DND-41 (cell line): ENCODE results near the gene LRRC56.
A peak's percentile ranks its signal among the peaks of the same experiment; 100 is the strongest.

Experiments
- ATAC-seq: fragments of 200-7000 bp; cut with Tn5 transposase; 3 replicates; pipeline ENCODE4 v1.9.1; 2021; ENCODE audit warnings: low read depth; ENCODE audit not compliant: insufficient read depth
- DNase-seq: peaks from one replicate; pipeline ENCODE4 v3.0.0-alpha.2; 2020
- H2AFZ ChIP-seq: 2 replicates; pipeline ENCODE4 v1.6.0; 2012; ENCODE audit warnings: low read depth, low read length
- H3K27ac ChIP-seq: 2 replicates; pipeline ENCODE4 v1.5.1; 2012; ENCODE audit warnings: low read length, inconsistent platforms
- H3K27me3 ChIP-seq: fragments of 200-600 bp; sonication (generic); 2 replicates; pipeline ENCODE4 v1.6.0; 2012; ENCODE audit warnings: low read length, mild to moderate bottlenecking, inconsistent platforms; ENCODE audit not compliant: insufficient read depth, poor library complexity
- H3K36me3 ChIP-seq: 2 replicates; pipeline ENCODE4 v1.5.1; 2012; ENCODE audit warnings: low read length, inconsistent platforms; ENCODE audit not compliant: insufficient read depth
- H3K4me1 ChIP-seq: 2 replicates; pipeline ENCODE4 v1.5.1; 2012; ENCODE audit warnings: mild to moderate bottlenecking, low read length; ENCODE audit not compliant: insufficient read depth
- H3K4me2 ChIP-seq: 2 replicates; pipeline ENCODE4 v1.6.0; 2012; ENCODE audit warnings: mild to moderate bottlenecking, moderate library complexity, low read length, inconsistent platforms; ENCODE audit not compliant: insufficient read depth
- H3K4me3 ChIP-seq, 2 experiments: fragments of 200-600 bp in 1 of 2; shearing (Covaris generic) in 1 of 2; 2 replicates each; pipeline ENCODE4 v1.5.1; 2012 to 2016; ENCODE audit warnings: inconsistent platforms in 2 of 2, low read length in 2 of 2, mild to moderate bottlenecking in 2 of 2, low read depth in 1 of 2, moderate library complexity in 1 of 2
- H3K79me2 ChIP-seq: 2 replicates; pipeline ENCODE4 v1.6.0; 2012; ENCODE audit warnings: low read length, inconsistent platforms; ENCODE audit not compliant: insufficient read depth
- H3K9ac ChIP-seq: 2 replicates; pipeline ENCODE4 v1.6.0; 2012; ENCODE audit warnings: low read depth, mild to moderate bottlenecking, inconsistent platforms, low read length, moderate library complexity
- H3K9me3 ChIP-seq: 2 replicates; pipeline ENCODE4 v1.5.1; 2012; ENCODE audit warnings: low read length, moderate library complexity, mild to moderate bottlenecking, inconsistent platforms; ENCODE audit not compliant: insufficient read depth, severe bottlenecking
- H4K20me1 ChIP-seq: 2 replicates; pipeline ENCODE4 v1.6.0; 2012; ENCODE audit warnings: low read length; ENCODE audit not compliant: insufficient read depth
- EZH2 ChIP-seq: IDR thresholded peaks from 3 replicates; pipeline ENCODE4 v1.6.1; 2012; ENCODE audit warnings: borderline replicate concordance, low read depth, mild to moderate bottlenecking, moderate library complexity, low read length, inconsistent platforms; ENCODE audit not compliant: severe bottlenecking
- TF ChIP-seq, protein P1 (sequence below): IDR thresholded peaks from 2 replicates; pipeline ENCODE4 v1.5.1; 2012; ENCODE audit warnings: borderline replicate concordance, low read length, moderate library complexity, mild to moderate bottlenecking; ENCODE audit not compliant: poor library complexity, severe bottlenecking; ENCODE audit errors: extremely low read depth

The LRRC56 gene

DNA sequence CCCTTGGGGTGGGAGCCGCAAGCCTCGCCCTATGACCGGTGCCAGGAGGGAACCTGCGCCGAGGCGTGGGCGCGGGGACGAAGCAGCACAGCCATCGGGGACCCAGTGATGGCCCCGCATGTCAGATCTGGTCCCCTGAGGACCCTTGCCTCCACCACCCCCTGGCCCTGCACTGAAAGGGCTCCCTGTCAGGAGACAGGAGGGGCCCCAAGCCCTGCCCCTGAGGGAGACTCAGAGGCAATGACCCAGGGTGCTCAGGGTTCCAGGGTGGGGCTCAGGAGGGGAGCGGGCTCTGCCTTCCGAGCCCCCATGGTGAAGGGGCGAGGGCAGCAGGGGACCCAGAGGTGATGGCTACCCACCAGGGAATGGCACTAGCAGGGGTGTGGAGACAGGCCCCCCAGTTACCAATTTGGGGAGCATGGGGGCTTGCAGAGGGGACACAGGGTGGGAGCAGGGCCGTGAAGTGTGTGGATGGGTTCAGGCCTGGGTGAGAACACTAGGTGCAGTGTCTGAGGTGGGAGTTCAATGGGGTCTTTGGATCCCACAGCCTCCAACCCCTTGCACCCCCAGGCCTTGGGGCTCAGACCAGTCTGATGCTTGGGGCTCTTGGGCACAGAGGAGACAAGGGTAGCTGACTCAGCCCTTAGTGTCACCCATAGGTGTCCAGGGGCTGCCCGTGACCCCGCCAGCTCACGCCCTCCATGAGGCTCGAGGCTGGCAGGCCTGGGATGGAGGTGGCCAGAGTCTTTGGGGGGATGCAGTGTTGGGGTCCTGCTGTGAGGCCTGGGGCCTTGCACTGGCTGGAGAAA, 499 bp downstream of the LRRC56 start:
- H3K4me2 ChIP-seq, result peak overlapping the region; percentile 26; the same call in 1 of the 2 replicates

DNA sequence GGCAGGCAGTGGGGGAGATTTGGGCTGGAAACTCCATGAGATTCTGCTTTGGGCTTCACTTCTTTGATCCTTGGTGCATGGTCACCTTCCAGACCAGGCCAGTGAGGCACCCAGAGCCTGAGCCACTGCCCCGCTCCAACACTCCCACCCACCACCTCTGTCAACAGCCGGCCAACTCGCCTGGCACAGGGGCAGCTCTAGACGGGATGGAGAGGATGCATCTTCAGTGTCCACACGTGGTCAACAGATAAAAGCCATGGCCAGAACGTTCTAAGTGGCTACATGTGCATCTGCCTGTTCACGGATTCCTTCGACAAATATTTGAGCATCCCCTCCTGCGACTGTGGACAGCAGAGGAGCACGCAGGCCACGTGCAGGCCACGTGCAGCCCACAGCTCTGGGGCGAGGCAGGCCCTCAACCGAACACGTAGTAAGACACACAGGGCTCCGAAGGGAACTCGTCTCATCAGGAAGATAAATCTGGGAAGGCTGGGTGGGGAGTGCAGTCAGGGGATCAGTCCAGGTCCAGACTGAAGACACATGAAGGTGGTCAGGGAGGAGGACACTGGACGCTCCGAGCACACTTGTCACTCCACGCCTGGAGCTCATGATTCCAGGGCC, 1.2 kb downstream of the LRRC56 start:
- no peak overlapping the region for H3K4me2 ChIP-seq
- H2AFZ ChIP-seq, result no peak overlapping the region
- ATAC-seq (no peak), DNase-seq (no peak)
- H3K9me3 ChIP-seq, result no peaks in the 10 kb centered on the region
- H3K79me2 ChIP-seq, result peaks cover 15% of the 10 kb centered on the region
- no peak overlapping the region for H3K4me3 ChIP-seq
- no peak for TF ChIP-seq EZH2
- TF ChIP-seq, protein P1, sequence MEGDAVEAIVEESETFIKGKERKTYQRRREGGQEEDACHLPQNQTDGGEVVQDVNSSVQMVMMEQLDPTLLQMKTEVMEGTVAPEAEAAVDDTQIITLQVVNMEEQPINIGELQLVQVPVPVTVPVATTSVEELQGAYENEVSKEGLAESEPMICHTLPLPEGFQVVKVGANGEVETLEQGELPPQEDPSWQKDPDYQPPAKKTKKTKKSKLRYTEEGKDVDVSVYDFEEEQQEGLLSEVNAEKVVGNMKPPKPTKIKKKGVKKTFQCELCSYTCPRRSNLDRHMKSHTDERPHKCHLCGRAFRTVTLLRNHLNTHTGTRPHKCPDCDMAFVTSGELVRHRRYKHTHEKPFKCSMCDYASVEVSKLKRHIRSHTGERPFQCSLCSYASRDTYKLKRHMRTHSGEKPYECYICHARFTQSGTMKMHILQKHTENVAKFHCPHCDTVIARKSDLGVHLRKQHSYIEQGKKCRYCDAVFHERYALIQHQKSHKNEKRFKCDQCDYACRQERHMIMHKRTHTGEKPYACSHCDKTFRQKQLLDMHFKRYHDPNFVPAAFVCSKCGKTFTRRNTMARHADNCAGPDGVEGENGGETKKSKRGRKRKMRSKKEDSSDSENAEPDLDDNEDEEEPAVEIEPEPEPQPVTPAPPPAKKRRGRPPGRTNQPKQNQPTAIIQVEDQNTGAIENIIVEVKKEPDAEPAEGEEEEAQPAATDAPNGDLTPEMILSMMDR, result no peak
- no peak overlapping the region for H3K27ac ChIP-seq
- no peaks in the 10 kb centered on the region for H3K27me3 ChIP-seq
- H3K36me3 ChIP-seq, result peaks cover 9% of the 10 kb centered on the region
- H4K20me1 ChIP-seq, result peaks cover 14% of the 10 kb centered on the region
- H3K4me1 ChIP-seq, result peaks cover 35% of the 10 kb centered on the region
- no peak overlapping the region for H3K9ac ChIP-seq

More for the DNA sequence above, 499 bp downstream of the LRRC56 start:
- no peak overlapping the region for H3K9ac ChIP-seq
- no peaks in the 10 kb centered on the region for H3K9me3 ChIP-seq
- peaks cover 41% of the 10 kb centered on the region for H3K4me1 ChIP-seq
- H2AFZ ChIP-seq, result no peak overlapping the region
- ATAC-seq (no peak), DNase-seq (no peak)
- H3K36me3 ChIP-seq, result peaks cover 16% of the 10 kb centered on the region
- no peaks in the 10 kb centered on the region for H3K27me3 ChIP-seq
- peaks cover 19% of the 10 kb centered on the region for H4K20me1 ChIP-seq
- H3K79me2 ChIP-seq, result peaks cover 18% of the 10 kb centered on the region
- H3K27ac ChIP-seq, result no peak overlapping the region
- TF ChIP-seq, protein P1, result no peak
- TF ChIP-seq EZH2, result no peak
- no peak overlapping the region for H3K4me3 ChIP-seq

DNA sequence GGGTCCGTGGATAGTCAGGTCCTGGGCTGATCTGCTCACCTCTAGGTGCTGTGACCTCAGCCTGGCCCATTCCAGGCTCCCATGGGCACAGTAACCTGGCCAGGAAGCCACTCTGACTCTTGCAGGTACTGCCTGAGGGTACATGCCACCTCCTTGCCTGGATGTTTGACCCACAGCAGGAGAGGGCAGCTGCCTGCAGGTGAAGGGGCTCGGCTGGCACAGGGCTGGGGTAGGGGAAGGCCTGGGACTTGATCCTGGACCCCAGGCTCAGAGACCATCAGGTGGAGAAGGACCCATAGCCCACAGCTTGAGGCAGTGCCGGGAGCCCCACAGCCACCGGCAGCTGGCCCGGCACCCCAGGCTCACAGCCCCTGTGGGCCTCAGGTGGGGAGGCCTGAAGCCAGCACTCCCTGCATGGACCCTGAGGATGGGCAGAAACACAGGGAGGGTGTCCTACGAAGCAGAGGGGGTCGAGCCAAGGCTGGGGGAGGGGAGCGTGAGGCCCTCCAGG, 2.7 kb downstream of the LRRC56 start:
- Histone ChIP-seq H3K4me3 (no peak overlapping the region), H3K9ac (no peak overlapping the region), H3K27ac (no peak overlapping the region), H4K20me1 (no peaks in the 10 kb centered on the region), H3K4me2 (no peak overlapping the region), H3K79me2 (no peaks in the 10 kb centered on the region; the same call in 1 of the 2 replicates), H3K9me3 (no peaks in the 10 kb centered on the region), H2AFZ (no peak overlapping the region), H3K27me3 (no peaks in the 10 kb centered on the region), H3K36me3 (no peaks in the 10 kb centered on the region), H3K4me1 (peaks cover 22% of the 10 kb centered on the region)
- ATAC-seq (no peak), DNase-seq (no peak)
- TF ChIP-seq, protein P1, result no peak
- TF ChIP-seq EZH2, result no peak
